ENCODE data around the gene ANKRD44. TPM values are rescaled to one million over a fixed set of nuclear protein-coding genes. Genes with fewer than 3 reads are reported as not detected.

ANKRD44 gene
- total RNA-seq, 2 experiments from 2014 or later = 210 to 249 TPM

GRCh38 chr2:197126630-197127352, 183.8 kb downstream of the ANKRD44 start:
- CTCF ChIA-PET = interaction anchor here (1.0 to 3.0 kb wide), 6 partner anchors 9 to 65 kb away, joined by 3 to 17 read pairs (median 4); no protein-coding TSS in a partner anchor
- Mint-ChIP-seq H3K27me3 (no peaks in the 10 kb centered on the region), H3K4me1 (peaks cover 53% of the 10 kb centered on the region), H3K9me3 (ENCODE audit: low read depth) (peaks cover 3% of the 10 kb centered on the region), H3K27ac (no peak overlapping the region), H3K36me3 (peaks cover 65% of the 10 kb centered on the region), H3K4me3 (no peak overlapping the region)
- no peak for ATAC-seq
- DNase-seq = no peak

- no peak for ATAC-seq
- no peak for DNase-seq
- no peak overlapping the region for H3K27ac Mint-ChIP-seq
- H3K36me3 Mint-ChIP-seq = peaks cover 78% of the 10 kb centered on the region
- no peaks in the 10 kb centered on the region for H3K27me3 Mint-ChIP-seq
- peaks cover 3% of the 10 kb centered on the region for H3K9me3 Mint-ChIP-seq (ENCODE audit: low read depth)
- peaks cover 47% of the 10 kb centered on the region for H3K4me1 Mint-ChIP-seq
- CTCF ChIA-PET = interaction anchor here (0.7 kb wide), 1 partner anchor 11 kb away, joined by 3 read pairs; no protein-coding TSS in a partner anchor
- no peak overlapping the region for H3K4me3 Mint-ChIP-seq
Observed at GRCh38 chr2:197124639-197125390, 185.8 kb downstream of the ANKRD44 start.

GRCh38 chr2:197122821-197123220, 187.8 kb downstream of the ANKRD44 start:
- H3K27ac Mint-ChIP-seq = peak overlapping the region; percentile 20
- H3K36me3 Mint-ChIP-seq = peaks cover 73% of the 10 kb centered on the region
- peaks cover 30% of the 10 kb centered on the region for H3K4me1 Mint-ChIP-seq

GRCh38 chr2:197121756-197122385, 188.7 kb downstream of the ANKRD44 start:
- CTCF ChIA-PET = interaction anchor here (2.4 kb wide), 1 partner anchor 8 kb away, joined by 10 read pairs; no protein-coding TSS in a partner anchor
- peak overlapping the region; percentile 57 for H3K27ac Mint-ChIP-seq
- peaks cover 74% of the 10 kb centered on the region for H3K36me3 Mint-ChIP-seq
- ATAC-seq = peak; percentile 27
- H3K4me3 Mint-ChIP-seq = no peak overlapping the region
- H3K27me3 Mint-ChIP-seq = no peaks in the 10 kb centered on the region
- no peaks in the 10 kb centered on the region for H3K9me3 Mint-ChIP-seq (ENCODE audit: low read depth)
- peaks cover 30% of the 10 kb centered on the region for H3K4me1 Mint-ChIP-seq
- no peak for DNase-seq

More at GRCh38 chr2:197122821-197123220, 187.8 kb downstream of the ANKRD44 start:
- Mint-ChIP-seq H3K27me3 (no peaks in the 10 kb centered on the region), H3K4me3 (no peak overlapping the region), H3K9me3 (ENCODE audit: low read depth) (no peaks in the 10 kb centered on the region)
- ATAC-seq (no peak), DNase-seq (no peak)
- CTCF ChIA-PET = interaction anchor here (0.9 to 2.4 kb wide), 2 partner anchors 9 to 17 kb away, joined by 3 to 10 read pairs; no protein-coding TSS in a partner anchor

GRCh38 chr2:197121255-197121654, 189.3 kb downstream of the ANKRD44 start:
- Mint-ChIP-seq H3K36me3 (peaks cover 75% of the 10 kb centered on the region), H3K9me3 (ENCODE audit: low read depth) (no peaks in the 10 kb centered on the region), H3K27ac (peak overlapping the region; percentile 57), H3K27me3 (no peaks in the 10 kb centered on the region), H3K4me1 (peaks cover 36% of the 10 kb centered on the region), H3K4me3 (no peak overlapping the region)
- DNase-seq = peak; percentile 56
- CTCF ChIA-PET = no interaction called here
- ATAC-seq = peak; percentile 68

GRCh38 chr2:197116306-197116879, 194.2 kb downstream of the ANKRD44 start:
- ATAC-seq (peak; percentile 29), DNase-seq (no peak)
- peaks cover 35% of the 10 kb centered on the region for H3K4me1 Mint-ChIP-seq
- no peaks in the 10 kb centered on the region for H3K27me3 Mint-ChIP-seq
- peak overlapping the region; percentile 19 for H3K4me3 Mint-ChIP-seq
- H3K9me3 Mint-ChIP-seq (ENCODE audit: low read depth) = no peaks in the 10 kb centered on the region
- CTCF ChIA-PET = no interaction called here
- H3K36me3 Mint-ChIP-seq = peaks cover 38% of the 10 kb centered on the region
- peak overlapping the region; percentile 61 for H3K27ac Mint-ChIP-seq

- Mint-ChIP-seq H3K4me3 (no peak overlapping the region), H3K27ac (peak overlapping the region; percentile 1), H3K27me3 (no peaks in the 10 kb centered on the region), H3K9me3 (ENCODE audit: low read depth) (no peaks in the 10 kb centered on the region), H3K36me3 (peaks cover 34% of the 10 kb centered on the region), H3K4me1 (peaks cover 29% of the 10 kb centered on the region)
- CTCF ChIA-PET = interaction anchor here (1.1 to 1.4 kb wide), 2 partner anchors 12 to 29 kb away, joined by 4 to 5 read pairs; no protein-coding TSS in a partner anchor
- DNase-seq (no peak), ATAC-seq (no peak)
Observed at GRCh38 chr2:197115325-197115724, 195.3 kb downstream of the ANKRD44 start.

- H3K4me3 Mint-ChIP-seq = no peak overlapping the region
- H3K36me3 Mint-ChIP-seq = peaks cover 28% of the 10 kb centered on the region
- peak; percentile 52 for ATAC-seq
- no peaks in the 10 kb centered on the region for H3K9me3 Mint-ChIP-seq (ENCODE audit: low read depth)
- DNase-seq = no peak
- H3K27me3 Mint-ChIP-seq = no peaks in the 10 kb centered on the region
- H3K4me1 Mint-ChIP-seq = peaks cover 28% of the 10 kb centered on the region
- peak overlapping the region; percentile 76 for H3K27ac Mint-ChIP-seq
- CTCF ChIA-PET = interaction anchor here (0.6 to 2.8 kb wide), 56 partner anchors 9 to 273 kb away, joined by 3 to 33 read pairs (median 5); partner anchors contain the start of gene ANKRD44
Observed at GRCh38 chr2:197113275-197113711, 197.3 kb downstream of the ANKRD44 start.

- Mint-ChIP-seq H3K27ac (no peak overlapping the region), H3K36me3 (peaks cover 26% of the 10 kb centered on the region), H3K9me3 (ENCODE audit: low read depth) (no peaks in the 10 kb centered on the region)
Observed at GRCh38 chr2:197109326-197109725, 201.3 kb downstream of the ANKRD44 start.

GRCh38 chr2:197108758-197109157, 201.8 kb downstream of the ANKRD44 start:
- no peak for DNase-seq
- CTCF ChIA-PET = interaction anchor here (0.9 kb wide), 1 partner anchor 257 kb away, joined by 3 read pairs; no protein-coding TSS in a partner anchor
- Mint-ChIP-seq H3K9me3 (ENCODE audit: low read depth) (no peaks in the 10 kb centered on the region), H3K36me3 (peaks cover 26% of the 10 kb centered on the region), H3K27me3 (no peaks in the 10 kb centered on the region), H3K4me1 (peaks cover 8% of the 10 kb centered on the region), H3K4me3 (no peak overlapping the region), H3K27ac (no peak overlapping the region)
- no peak for ATAC-seq

More at GRCh38 chr2:197109326-197109725, 201.3 kb downstream of the ANKRD44 start:
- Mint-ChIP-seq H3K4me3 (no peak overlapping the region), H3K27me3 (no peaks in the 10 kb centered on the region), H3K4me1 (peaks cover 9% of the 10 kb centered on the region)
- ATAC-seq (no peak), DNase-seq (no peak)
- CTCF ChIA-PET = interaction anchor here (0.9 kb wide), 1 partner anchor 258 kb away, joined by 3 read pairs; no protein-coding TSS in a partner anchor

GRCh38 chr2:197107291-197108269, 203.0 kb downstream of the ANKRD44 start:
- no peak for ATAC-seq
- Mint-ChIP-seq H3K36me3 (peaks cover 30% of the 10 kb centered on the region), H3K4me3 (no peak overlapping the region), H3K9me3 (ENCODE audit: low read depth) (no peaks in the 10 kb centered on the region), H3K27me3 (no peaks in the 10 kb centered on the region), H3K4me1 (peaks cover 4% of the 10 kb centered on the region), H3K27ac (peak overlapping the region; percentile 47)
- no peak for DNase-seq
- CTCF ChIA-PET = interaction anchor here (0.9 kb wide), 1 partner anchor 10 kb away, joined by 3 read pairs; no protein-coding TSS in a partner anchor

- H3K27me3 Mint-ChIP-seq = no peaks in the 10 kb centered on the region
- H3K36me3 Mint-ChIP-seq = peaks cover 44% of the 10 kb centered on the region
- no peak for ATAC-seq
- no peak overlapping the region for H3K4me3 Mint-ChIP-seq
- no peak for DNase-seq
- H3K4me1 Mint-ChIP-seq = peaks cover 9% of the 10 kb centered on the region
- H3K27ac Mint-ChIP-seq = peak overlapping the region; percentile 32
- no peaks in the 10 kb centered on the region for H3K9me3 Mint-ChIP-seq (ENCODE audit: low read depth)
- CTCF ChIA-PET = interaction anchor here (1.3 kb wide), 1 partner anchor 10 kb away, joined by 5 read pairs; no protein-coding TSS in a partner anchor
Observed at GRCh38 chr2:197103363-197103762, 207.2 kb downstream of the ANKRD44 start.

Data from activated CD8-positive, alpha-beta memory T cell treated with anti-CD3 and anti-CD28 coated beads, Interleukin-2, amount 10 ng/mL, durations not matched to agents 7 days and 5 days (primary cell).